Measurements from ENCODE around the gene AFMID. TPM values are rescaled to one million over a fixed set of nuclear protein-coding genes. Genes with fewer than 3 reads are reported as not detected.
"Not testable (repeated sequence)": the region's sequence is repeated elsewhere in the genome, so short reads cannot be mapped to it uniquely, and the experiment has no call there.

Gene AFMID
- total RNA-seq, 1 donor from 2014 or later, result 23.0 TPM

DNA sequence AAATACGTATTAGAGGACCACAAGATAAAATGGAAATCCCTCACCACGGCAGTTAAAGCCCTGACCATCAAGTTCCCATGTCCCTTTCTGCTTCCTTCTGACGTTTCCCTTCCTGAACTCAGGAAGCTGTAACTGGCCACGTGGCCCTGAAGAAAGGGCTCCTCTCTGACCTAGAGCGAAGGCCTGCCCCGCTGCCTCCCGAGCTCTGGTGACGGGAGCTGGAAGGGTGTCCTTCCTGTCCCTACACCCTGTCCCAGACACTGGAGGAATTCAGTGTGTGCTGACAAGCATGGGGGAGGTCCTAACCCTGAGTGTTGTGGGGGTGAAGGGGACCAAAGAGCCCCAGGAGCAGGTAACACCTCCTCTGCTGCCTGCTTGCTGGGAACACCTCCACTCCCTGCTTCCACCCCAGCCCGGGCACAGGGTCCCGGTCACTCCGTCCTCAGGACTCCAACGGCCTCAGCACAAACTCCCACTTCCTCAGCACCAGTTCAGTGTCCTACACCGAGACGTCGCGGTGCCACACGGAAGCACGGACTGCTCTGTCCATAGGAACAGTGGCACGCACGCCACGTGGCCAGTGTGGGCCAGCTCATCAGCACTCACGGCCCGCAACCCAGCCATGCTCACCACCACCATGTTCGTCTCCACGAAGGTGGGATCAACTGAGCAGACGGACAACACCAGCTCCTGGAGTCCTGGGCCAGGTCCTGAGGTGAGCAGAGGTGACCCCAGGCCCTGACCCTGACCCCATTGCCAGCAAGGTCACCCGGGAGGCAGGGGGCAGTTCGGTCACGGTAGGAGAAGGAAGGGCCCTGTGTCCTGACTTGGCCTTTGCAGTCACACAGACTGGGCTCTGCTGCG, 61.1 kb downstream of the AFMID start:
- Histone ChIP-seq H3K9ac (ENCODE audit: low read depth in 1 of 3, low read length in 3 of 3) (no peak overlapping the region), H3K9me3 (ENCODE audit: control insufficient read depth in 3 of 3, low read length in 3 of 3) (no peaks in the 10 kb centered on the region), H3K4me1 (ENCODE audit: control insufficient read depth in 3 of 3, insufficient read depth in 3 of 3, low read length in 3 of 3) (peaks cover 9 to 20% (median 12%) of the 10 kb centered on the region in 3 donors), H3K27ac (ENCODE audit: low read depth, low read length) (peak overlapping the region; percentile 25), H3K27me3 (ENCODE audit: control insufficient read depth in 3 of 3, insufficient read depth in 3 of 3, low read length in 3 of 3) (peaks cover 0 to 3% (median 0%) of the 10 kb centered on the region in 3 donors), H3K36me3 (ENCODE audit: control insufficient read depth in 3 of 3, insufficient read depth in 3 of 3, low read length in 3 of 3) (no peaks in the 10 kb centered on the region), H3K4me3 (ENCODE audit: low read length in 3 of 3) (peak overlapping the region in 1 of 3 donors; percentile 23)

DNA sequence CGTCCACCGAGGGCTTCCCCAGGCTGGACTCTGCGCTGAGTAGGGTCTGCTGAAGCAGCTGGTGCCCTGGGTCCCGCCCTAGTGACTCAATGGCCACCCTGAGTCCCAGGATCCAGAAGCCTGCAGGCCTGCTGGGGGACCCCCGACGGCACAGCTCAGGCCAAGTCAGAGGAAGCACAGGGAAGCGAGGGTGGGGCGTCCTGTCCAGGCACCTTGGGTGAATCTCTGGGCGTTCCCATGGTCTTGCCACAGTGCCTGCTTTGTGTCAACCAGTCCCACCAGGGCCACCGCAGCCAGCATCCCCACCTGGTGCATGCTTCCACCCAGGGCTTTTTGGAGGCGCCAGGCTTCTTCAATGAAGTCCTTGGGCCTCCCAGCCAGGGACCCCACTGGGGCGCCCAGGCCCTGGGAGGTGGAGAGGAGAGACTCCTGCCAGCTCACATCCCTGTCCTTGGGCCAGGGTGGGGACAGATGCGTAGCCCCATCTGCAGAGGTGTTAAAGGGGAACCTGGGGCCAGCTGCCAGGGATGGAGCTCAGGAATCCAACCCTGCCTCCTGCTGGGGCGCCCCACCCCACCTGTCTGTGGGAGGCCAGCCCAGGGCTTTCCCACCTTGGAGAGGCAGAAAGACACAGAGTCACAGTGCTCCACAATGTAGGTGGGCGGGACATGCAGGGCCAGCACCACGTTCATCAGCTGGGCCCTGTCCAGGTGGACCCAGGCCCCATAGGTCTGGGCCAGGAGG, 62.1 kb downstream of the AFMID start:
- Histone ChIP-seq H3K9ac (ENCODE audit: low read depth in 1 of 3, low read length in 3 of 3) (no peak overlapping the region), H3K27me3 (ENCODE audit: control insufficient read depth in 3 of 3, insufficient read depth in 3 of 3, low read length in 3 of 3) (peaks cover 0 to 3% (median 0%) of the 10 kb centered on the region in 3 donors), H3K27ac (ENCODE audit: low read depth, low read length) (no peak overlapping the region), H3K4me3 (ENCODE audit: low read length in 3 of 3) (no peak overlapping the region), H3K4me1 (ENCODE audit: control insufficient read depth in 3 of 3, insufficient read depth in 3 of 3, low read length in 3 of 3) (peaks cover 14 to 25% (median 15%) of the 10 kb centered on the region in 3 donors), H3K9me3 (ENCODE audit: control insufficient read depth in 3 of 3, low read length in 3 of 3) (no peaks in the 10 kb centered on the region), H3K36me3 (ENCODE audit: control insufficient read depth in 3 of 3, insufficient read depth in 3 of 3, low read length in 3 of 3) (no peaks in the 10 kb centered on the region)

DNA sequence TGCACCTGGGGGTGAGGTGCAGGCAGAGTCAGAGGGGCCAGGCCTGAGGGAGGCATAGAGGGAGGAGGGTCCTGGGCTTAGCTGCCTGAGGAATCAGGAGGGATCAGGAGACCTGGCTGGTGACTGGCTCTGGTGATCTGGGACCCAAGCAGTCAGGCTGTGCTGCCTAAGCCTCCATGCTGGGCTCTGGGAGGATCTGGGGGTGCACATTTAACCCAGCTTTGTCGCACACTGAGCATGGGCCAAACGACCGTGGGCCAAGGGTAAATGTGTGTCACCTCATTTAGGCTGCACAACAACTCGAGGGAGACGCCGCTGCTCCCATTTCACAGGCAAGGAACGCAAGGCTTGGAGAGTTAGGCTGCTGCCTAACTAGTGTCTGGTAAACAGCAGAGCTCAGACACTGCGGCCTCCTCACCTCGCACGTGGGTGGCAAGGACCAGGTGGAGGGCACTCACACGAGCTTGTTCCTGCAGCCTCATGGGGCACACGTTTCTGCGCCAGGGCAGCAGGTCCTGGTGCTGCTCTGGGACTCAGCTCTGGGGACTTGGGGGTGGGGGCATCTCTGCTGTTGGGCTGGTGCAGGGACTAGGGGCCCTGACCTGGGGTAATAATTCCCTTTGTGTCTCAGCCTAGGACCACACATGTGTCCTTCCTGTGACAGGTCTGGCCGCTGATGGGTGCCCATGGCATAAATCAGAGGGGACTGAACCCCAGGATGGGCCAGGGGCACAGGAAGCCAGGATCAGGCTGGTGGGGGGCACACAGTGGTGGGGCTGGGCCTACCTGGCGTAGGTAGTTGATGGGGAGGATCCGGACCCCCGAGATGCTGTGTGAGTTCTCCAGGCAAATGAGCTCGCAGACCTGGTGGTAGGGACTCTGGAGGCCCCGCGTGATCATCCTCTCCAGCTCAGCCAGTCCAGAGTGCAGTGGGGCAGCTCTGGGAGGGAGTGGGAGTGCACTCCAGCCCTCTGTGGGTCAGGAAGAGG, 63.0 kb downstream of the AFMID start:
- Histone ChIP-seq H3K9ac (ENCODE audit: low read depth in 1 of 3, low read length in 3 of 3) (no peak overlapping the region), H3K9me3 (ENCODE audit: control insufficient read depth in 3 of 3, low read length in 3 of 3) (no peaks in the 10 kb centered on the region), H3K4me3 (ENCODE audit: low read length in 3 of 3) (no peak overlapping the region), H3K27me3 (ENCODE audit: control insufficient read depth in 3 of 3, insufficient read depth in 3 of 3, low read length in 3 of 3) (peaks cover 0 to 3% (median 0%) of the 10 kb centered on the region in 3 donors), H3K4me1 (ENCODE audit: control insufficient read depth in 3 of 3, insufficient read depth in 3 of 3, low read length in 3 of 3) (peaks cover 14 to 25% (median 15%) of the 10 kb centered on the region in 3 donors), H3K36me3 (ENCODE audit: control insufficient read depth in 3 of 3, insufficient read depth in 3 of 3, low read length in 3 of 3) (no peaks in the 10 kb centered on the region), H3K27ac (ENCODE audit: low read depth, low read length) (no peak overlapping the region)

DNA sequence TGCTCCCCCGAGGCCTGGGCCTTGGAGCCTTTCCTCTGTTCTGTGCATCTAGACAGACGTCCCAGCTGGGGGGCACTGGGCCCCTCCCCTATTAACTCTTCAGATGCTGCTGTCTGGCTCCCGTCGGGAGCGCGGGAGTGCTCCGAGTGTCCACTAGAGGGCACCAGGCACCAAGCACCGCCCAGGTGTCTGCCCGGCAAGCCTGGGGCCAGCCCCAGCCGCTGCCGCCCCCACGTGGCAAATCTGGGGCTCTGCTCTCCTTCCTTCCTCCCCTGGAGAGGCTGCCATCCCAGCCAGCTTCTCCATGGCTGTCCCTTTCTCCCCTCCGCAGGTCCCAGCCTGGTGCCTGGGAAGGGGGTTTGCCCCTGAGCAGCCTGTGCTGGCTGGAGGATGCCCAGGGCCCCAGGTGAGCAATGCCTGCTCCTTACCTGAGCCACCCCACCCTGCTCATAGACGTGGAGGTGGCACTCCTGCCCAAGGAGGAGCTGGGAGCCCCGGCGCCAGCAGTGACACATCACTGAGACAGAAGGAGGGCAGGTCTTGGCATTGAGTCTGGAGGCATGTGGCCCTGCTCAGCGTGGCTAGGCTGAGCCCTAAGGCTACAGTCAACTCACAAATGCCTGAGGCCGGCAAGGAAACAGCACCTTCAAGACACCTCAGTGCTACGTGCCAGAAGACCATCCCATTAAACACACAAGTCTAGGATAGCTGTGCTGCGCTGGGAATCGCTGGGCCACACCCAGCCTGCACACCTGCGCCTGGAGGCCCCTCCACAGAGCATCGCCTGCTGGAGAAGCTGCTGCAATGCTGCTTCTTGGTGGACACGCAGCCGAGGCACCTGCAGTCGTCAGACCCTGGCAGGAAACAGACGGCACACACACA, 64.0 kb downstream of the AFMID start:
- Histone ChIP-seq H3K27ac (ENCODE audit: low read depth, low read length) (no peak overlapping the region), H3K4me3 (ENCODE audit: low read length in 3 of 3) (peak overlapping the region in 1 of 3 donors; percentile 26)

DNA sequence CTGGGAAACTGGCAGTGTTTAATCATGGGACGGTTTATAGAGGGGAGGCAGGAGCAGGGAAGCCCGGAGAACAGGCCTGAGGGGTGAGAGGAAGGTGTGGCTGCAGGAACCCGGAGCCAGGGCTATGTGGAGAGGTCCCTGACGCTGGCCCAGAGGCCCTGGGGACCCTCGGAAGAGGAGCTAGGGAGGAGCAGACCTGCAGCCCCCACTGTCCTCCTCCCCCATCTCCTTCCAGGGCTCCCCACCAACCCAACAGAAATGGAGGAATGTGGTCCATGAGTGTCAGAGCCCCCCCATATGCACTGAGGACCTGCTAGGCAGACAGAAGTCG, 64.6 kb downstream of the AFMID start:
- Histone ChIP-seq H3K27ac (ENCODE audit: low read depth, low read length) (no peak overlapping the region), H3K27me3 (ENCODE audit: control insufficient read depth in 3 of 3, insufficient read depth in 3 of 3, low read length in 3 of 3) (peaks cover 0 to 3% (median 0%) of the 10 kb centered on the region in 3 donors), H3K4me1 (ENCODE audit: control insufficient read depth in 3 of 3, insufficient read depth in 3 of 3, low read length in 3 of 3) (peaks cover 14 to 25% (median 18%) of the 10 kb centered on the region in 3 donors), H3K9ac (ENCODE audit: low read depth in 1 of 3, low read length in 3 of 3) (no peak overlapping the region), H3K36me3 (ENCODE audit: control insufficient read depth in 3 of 3, insufficient read depth in 3 of 3, low read length in 3 of 3) (no peaks in the 10 kb centered on the region), H3K9me3 (ENCODE audit: control insufficient read depth in 3 of 3, low read length in 3 of 3) (no peaks in the 10 kb centered on the region), H3K4me3 (ENCODE audit: low read length in 3 of 3) (no peak overlapping the region)

More for the DNA sequence above, 64.0 kb downstream of the AFMID start:
- Histone ChIP-seq H3K4me1 (ENCODE audit: control insufficient read depth in 3 of 3, insufficient read depth in 3 of 3, low read length in 3 of 3) (peaks cover 14 to 25% (median 18%) of the 10 kb centered on the region in 3 donors), H3K9me3 (ENCODE audit: control insufficient read depth in 3 of 3, low read length in 3 of 3) (no peaks in the 10 kb centered on the region), H3K27me3 (ENCODE audit: control insufficient read depth in 3 of 3, insufficient read depth in 3 of 3, low read length in 3 of 3) (peaks cover 0 to 3% (median 0%) of the 10 kb centered on the region in 3 donors), H3K9ac (ENCODE audit: low read depth in 1 of 3, low read length in 3 of 3) (peak overlapping the region in 2 of 3 donors; percentile 43 to 57), H3K36me3 (ENCODE audit: control insufficient read depth in 3 of 3, insufficient read depth in 3 of 3, low read length in 3 of 3) (no peaks in the 10 kb centered on the region)

DNA sequence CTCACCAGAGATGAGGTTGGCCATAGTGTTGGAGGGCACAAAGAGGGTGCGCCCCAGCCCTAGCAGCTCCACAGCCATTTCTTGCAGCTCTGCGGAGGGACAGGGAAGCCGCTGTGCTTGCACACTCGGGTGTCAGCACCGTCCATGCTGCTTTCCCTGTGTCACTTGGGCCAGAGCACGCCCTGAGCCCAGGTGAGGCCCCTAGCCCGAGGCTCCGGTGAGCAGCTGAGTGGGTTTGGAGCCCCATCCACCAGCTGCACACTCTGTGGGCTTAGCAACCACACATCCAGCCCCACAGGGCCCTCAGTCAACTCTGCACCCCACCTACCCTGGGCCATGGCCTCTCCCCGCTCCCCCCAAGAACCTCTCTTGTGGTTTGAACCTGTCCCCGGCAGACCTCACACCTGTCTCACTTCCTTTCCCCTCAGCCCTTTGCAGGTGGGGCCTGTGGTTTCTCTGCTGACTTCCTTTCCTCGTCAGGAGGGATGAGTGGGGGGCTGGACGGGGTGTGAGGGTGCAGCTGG, 65.0 kb downstream of the AFMID start:
- peaks cover 14 to 25% (median 18%) of the 10 kb centered on the region in 3 donors for H3K4me1 ChIP-seq (ENCODE audit: control insufficient read depth in 3 of 3, insufficient read depth in 3 of 3, low read length in 3 of 3)
- no peak overlapping the region for H3K9ac ChIP-seq (ENCODE audit: low read depth in 1 of 3, low read length in 3 of 3)
- H3K27me3 ChIP-seq (ENCODE audit: control insufficient read depth in 3 of 3, insufficient read depth in 3 of 3, low read length in 3 of 3), result peaks cover 0 to 3% (median 0%) of the 10 kb centered on the region in 3 donors
- no peak overlapping the region for H3K4me3 ChIP-seq (ENCODE audit: low read length in 3 of 3)
- no peak overlapping the region for H3K27ac ChIP-seq (ENCODE audit: low read depth, low read length)
- no peaks in the 10 kb centered on the region for H3K9me3 ChIP-seq (ENCODE audit: control insufficient read depth in 3 of 3, low read length in 3 of 3)
- no peaks in the 10 kb centered on the region for H3K36me3 ChIP-seq (ENCODE audit: control insufficient read depth in 3 of 3, insufficient read depth in 3 of 3, low read length in 3 of 3)

DNA sequence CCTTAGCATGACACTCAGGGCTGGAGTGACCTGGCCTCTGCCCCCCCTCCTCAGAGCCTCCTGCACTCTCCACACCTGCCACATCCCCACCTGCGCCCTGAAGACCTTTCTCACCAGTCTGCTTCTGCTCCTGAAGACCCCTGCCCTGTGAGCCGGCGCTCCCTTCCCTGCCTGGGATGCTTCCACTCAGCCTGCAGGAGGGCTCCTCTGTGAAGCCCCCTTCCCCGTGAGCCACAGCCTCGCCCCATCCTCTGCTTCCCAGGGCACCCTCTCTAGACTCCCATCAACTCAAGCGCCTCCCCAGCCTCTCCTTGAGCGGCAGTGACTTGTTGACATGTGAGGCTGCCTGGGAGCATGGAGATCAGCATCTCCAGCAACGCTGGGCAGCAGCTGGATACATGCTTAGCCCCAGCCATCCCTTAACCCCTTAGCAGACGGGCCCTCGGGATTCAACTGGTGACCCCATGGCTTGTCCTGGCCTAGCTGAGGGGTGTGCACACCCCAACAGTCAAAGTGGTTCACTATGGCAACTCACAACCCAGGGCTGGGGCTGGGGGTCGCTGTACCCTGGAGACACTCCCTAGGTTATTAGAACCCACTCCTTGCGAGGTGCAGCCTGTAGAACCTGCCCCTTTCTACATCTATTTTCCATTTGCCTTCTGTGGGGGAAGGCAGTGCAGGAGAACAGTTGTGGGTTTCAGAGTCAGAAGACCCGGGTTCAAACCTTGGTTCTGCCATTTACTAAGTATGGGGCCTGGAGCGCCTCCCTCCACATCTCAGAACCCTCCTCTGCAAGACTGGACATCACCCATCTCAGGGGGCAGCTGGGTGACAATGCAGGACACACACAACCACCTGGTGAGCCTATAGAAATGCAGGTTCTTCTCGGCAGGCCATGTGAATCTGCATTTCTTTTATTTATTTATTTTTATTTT, 65.8 kb downstream of the AFMID start:
- Histone ChIP-seq H3K4me1 (ENCODE audit: control insufficient read depth in 3 of 3, insufficient read depth in 3 of 3, low read length in 3 of 3) (peaks cover 16 to 27% (median 18%) of the 10 kb centered on the region in 3 donors), H3K9ac (ENCODE audit: low read depth in 1 of 3, low read length in 3 of 3) (peak overlapping the region in 1 of 3 donors; percentile 25), H3K4me3 (ENCODE audit: low read length in 3 of 3) (no peak overlapping the region), H3K27ac (ENCODE audit: low read depth, low read length) (no peak overlapping the region), H3K27me3 (ENCODE audit: control insufficient read depth in 3 of 3, insufficient read depth in 3 of 3, low read length in 3 of 3) (peaks cover 0 to 3% (median under 1%) of the 10 kb centered on the region in 3 donors), H3K36me3 (ENCODE audit: control insufficient read depth in 3 of 3, insufficient read depth in 3 of 3, low read length in 3 of 3) (no peaks in the 10 kb centered on the region), H3K9me3 (ENCODE audit: control insufficient read depth in 3 of 3, low read length in 3 of 3) (no peaks in the 10 kb centered on the region)

DNA sequence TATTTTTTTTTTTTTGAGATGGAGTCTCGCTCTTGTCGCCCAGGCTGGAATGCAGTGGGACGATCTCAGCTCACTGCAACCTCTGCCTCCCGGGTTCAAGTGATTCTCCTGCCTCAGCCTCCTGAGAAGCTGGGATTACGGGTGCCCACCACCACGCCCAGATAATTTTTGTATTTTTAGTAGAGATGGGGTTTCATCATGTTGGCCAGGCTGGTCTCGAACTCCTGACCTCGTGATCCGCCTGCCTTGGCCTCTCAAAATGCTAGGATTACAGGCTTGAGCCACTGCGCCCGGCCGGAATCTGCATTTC, 66.4 kb downstream of the AFMID start:
- H3K27me3 ChIP-seq (ENCODE audit: control insufficient read depth in 3 of 3, insufficient read depth in 3 of 3, low read length in 3 of 3); H3K9me3 ChIP-seq (ENCODE audit: control insufficient read depth in 3 of 3, low read length in 3 of 3); H3K36me3 ChIP-seq (ENCODE audit: control insufficient read depth in 3 of 3, insufficient read depth in 3 of 3, low read length in 3 of 3); H3K27ac ChIP-seq (ENCODE audit: low read depth, low read length): not testable (repeated sequence)
- H3K4me1 ChIP-seq (ENCODE audit: control insufficient read depth in 3 of 3, insufficient read depth in 3 of 3, low read length in 3 of 3), result peaks cover 21 to 32% (median 22%) of the 10 kb centered on the region in 3 donors
- peak overlapping the region; percentile 92 to 97 (median 93) for H3K9ac ChIP-seq (ENCODE audit: low read depth in 1 of 3, low read length in 3 of 3)
- peak overlapping the region; percentile 77 to 94 (median 91) for H3K4me3 ChIP-seq (ENCODE audit: low read length in 3 of 3)

Measured in skeletal muscle tissue (tissue), 4 donors.